HEK293T (cell line): Measurements from ENCODE around the gene KIAA1217.
"Not testable (repeated sequence)": the region's sequence is repeated elsewhere in the genome, so short reads cannot be mapped to it uniquely, and the experiment has no call there.

Experiments
- BHLHE40 ChIP-seq: fragments of 450-650 bp; IDR thresholded peaks from 2 replicates; pipeline ENCODE4 v1.6.1; 2016; ENCODE audit warnings: mild to moderate bottlenecking, moderate library complexity, borderline replicate concordance
- ELF4 ChIP-seq: fragments of 450-650 bp; IDR thresholded peaks from 2 replicates; pipeline ENCODE4 v1.6.1; 2017; ENCODE audit warnings: antibody characterized with exemption
- FOXA1 ChIP-seq: fragments of 450-650 bp; IDR thresholded peaks from 2 replicates; pipeline ENCODE4 v1.6.1; 2016; ENCODE audit warnings: mild to moderate bottlenecking
- FOXK2 ChIP-seq: fragments of 450-650 bp; IDR thresholded peaks from 2 replicates; pipeline ENCODE4 v1.6.1; 2016; ENCODE audit warnings: mild to moderate bottlenecking
- FOXM1 ChIP-seq: fragments of 450-650 bp; IDR thresholded peaks from 2 replicates; pipeline ENCODE4 v1.6.1; 2017; ENCODE audit warnings: mild to moderate bottlenecking, borderline replicate concordance
- HDGF ChIP-seq: fragments of 450-650 bp; IDR thresholded peaks from 2 replicates; pipeline ENCODE4 v1.6.1; 2017; ENCODE audit warnings: antibody characterized with exemption, borderline replicate concordance
- SP1 ChIP-seq: fragments of 450-650 bp; IDR thresholded peaks from 2 replicates; pipeline ENCODE4 v1.6.1; 2017
- TARDBP ChIP-seq: fragments of 450-650 bp; IDR thresholded peaks from 2 replicates; pipeline ENCODE4 v1.6.1; 2016
- ZNF384 ChIP-seq: fragments of 450-650 bp; IDR thresholded peaks from 2 replicates; pipeline ENCODE4 v1.6.1; 2016

DNA sequence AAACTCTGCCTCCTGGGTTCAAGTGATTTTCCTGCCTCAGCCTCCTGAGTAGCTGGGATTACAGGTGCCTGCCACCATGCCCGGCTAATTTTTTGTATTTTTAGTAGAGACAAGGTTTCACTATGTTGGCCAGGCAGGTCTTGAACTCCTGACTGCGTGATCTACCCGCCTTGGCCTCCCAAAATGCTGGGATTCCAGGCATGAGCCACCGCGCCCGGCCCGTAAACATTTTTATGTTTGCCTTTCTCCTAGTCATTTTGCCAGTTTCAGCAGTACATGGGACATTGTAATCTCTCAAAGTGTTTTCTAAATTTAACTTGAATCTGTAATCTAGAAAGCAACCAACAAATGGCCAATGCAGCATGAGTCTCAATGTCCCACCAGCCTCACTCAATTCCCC lies 128.8 kb downstream of the KIAA1217 start:
- TF ChIP-seq HDGF, FOXM1, ZNF384, BHLHE40, TARDBP, FOXK2, ELF4, SP1, FOXA1: not testable (repeated sequence)
